IPS-NIHi11 (cell line): ENCODE data around the gene LTBP3.

Experiments
- DNase-seq: peaks from one replicate; pipeline ENCODE4 v3.0.0; 2012; ENCODE audit warnings: mixed read lengths, low spot score

LTBP3 gene

GRCh38 chr11:65585396-65586246 is 27.5 kb upstream of the LTBP3 start:
- no peak for DNase-seq

- DNase-seq, result no peak
Observed at GRCh38 chr11:65584723-65585171, 26.6 kb upstream of the LTBP3 start.

GRCh38 chr11:65584106-65584505 is 25.9 kb upstream of the LTBP3 start:
- no peak for DNase-seq

- no peak for DNase-seq
Observed at GRCh38 chr11:65583589-65583988, 25.4 kb upstream of the LTBP3 start.

GRCh38 chr11:65581928-65582327 is 23.8 kb upstream of the LTBP3 start:
- no peak for DNase-seq

GRCh38 chr11:65580756-65581155 is 22.6 kb upstream of the LTBP3 start:
- no peak for DNase-seq

GRCh38 chr11:65580031-65580692 is 22.0 kb upstream of the LTBP3 start:
- DNase-seq, result no peak

GRCh38 chr11:65579291-65579690 is 21.1 kb upstream of the LTBP3 start:
- DNase-seq, result no peak

- no peak for DNase-seq
Observed at GRCh38 chr11:65578667-65579066, 20.5 kb upstream of the LTBP3 start.

- no peak for DNase-seq
Observed at GRCh38 chr11:65578134-65578533, 20.0 kb upstream of the LTBP3 start.

GRCh38 chr11:65577756-65578109 is 19.6 kb upstream of the LTBP3 start:
- DNase-seq, result no peak

- DNase-seq, result no peak
Observed at GRCh38 chr11:65576867-65577755, 19.0 kb upstream of the LTBP3 start.

GRCh38 chr11:65576232-65576866 is 18.2 kb upstream of the LTBP3 start:
- no peak for DNase-seq

- DNase-seq, result peak; percentile 88
Observed at GRCh38 chr11:65575568-65576231, 17.5 kb upstream of the LTBP3 start, which contains the start of gene EHBP1L1. TSS of gene EHBP1L1 (plus strand) at chr11:65576053. CDS start at chr11:65576303, 250 bp downstream.

GRCh38 chr11:65574811-65575567 is 16.8 kb upstream of the LTBP3 start:
- DNase-seq, result no peak

GRCh38 chr11:65574109-65574810 is 16.1 kb upstream of the LTBP3 start:
- peak; percentile 98 for DNase-seq

GRCh38 chr11:65573391-65574079 is 15.4 kb upstream of the LTBP3 start:
- no peak for DNase-seq

- DNase-seq, result peak; percentile 78
Observed at GRCh38 chr11:65572356-65573051, 14.3 kb upstream of the LTBP3 start, which contains the start of gene FAM89B. TSS of gene FAM89B (plus strand) at chr11:65572538. CDS start at chr11:65572670, 132 bp downstream.
